HG03135 (cell line): ENCODE measurements around the gene IRGC.
"Not testable (repeated sequence)": the region's sequence is repeated elsewhere in the genome, so short reads cannot be mapped to it uniquely, and the experiment has no call there.

Source experiments
- ATAC-seq: cut with Tn5 transposase; IDR thresholded peaks from one replicate; pipeline ENCODE4 v1.9.1; 2021; ENCODE audit warnings: mild to moderate bottlenecking, moderate library complexity; ENCODE audit not compliant: unreplicated experiment

IRGC gene

GRCh38 chr19:43751466-43752220, 35.8 kb downstream of the IRGC start:
- no peak for ATAC-seq

GRCh38 chr19:43752287-43752875, 36.5 kb downstream of the IRGC start:
- no peak for ATAC-seq

- ATAC-seq: no peak
These were observed 38.3 kb downstream of the IRGC start for GRCh38 chr19:43754253-43754502.

GRCh38 chr19:43754503-43755255, 38.8 kb downstream of the IRGC start, which contains the start of gene SMG9:
Gene SMG9, minus strand, starts transcription at chr19:43754962. Its CDS starts 4,221 bp downstream, at chr19:43750741.
- ATAC-seq: peak; percentile 60

- peak; percentile 11 for ATAC-seq
These were observed 39.5 kb downstream of the IRGC start for GRCh38 chr19:43755256-43755801.

- ATAC-seq: no peak
These were observed 43.6 kb downstream of the IRGC start for GRCh38 chr19:43759515-43759914.

- no peak for ATAC-seq
These were observed 45.1 kb downstream of the IRGC start for GRCh38 chr19:43760941-43761340.

- ATAC-seq: no peak
These were observed 46.9 kb downstream of the IRGC start for GRCh38 chr19:43762814-43763213.

GRCh38 chr19:43763473-43763939, 47.6 kb downstream of the IRGC start:
- ATAC-seq: no peak

GRCh38 chr19:43764684-43765083, 48.8 kb downstream of the IRGC start:
- not testable (repeated sequence) for ATAC-seq

- peak; percentile 71 for ATAC-seq
These were observed 49.4 kb downstream of the IRGC start for GRCh38 chr19:43765109-43765876.

- no peak for ATAC-seq
These were observed 50.8 kb downstream of the IRGC start for GRCh38 chr19:43766755-43767043.

- no peak for ATAC-seq
These were observed 51.4 kb downstream of the IRGC start for GRCh38 chr19:43767316-43767715.

- no peak for ATAC-seq
These were observed 51.9 kb downstream of the IRGC start for GRCh38 chr19:43767818-43768217.

GRCh38 chr19:43768273-43769050, 52.6 kb downstream of the IRGC start:
- ATAC-seq: no peak

- no peak for ATAC-seq
These were observed 53.4 kb downstream of the IRGC start for GRCh38 chr19:43769256-43769655.
